GM21526 (cell line): ENCODE data around the gene TTC24.
"Not testable (repeated sequence)": the region's sequence is repeated elsewhere in the genome, so short reads cannot be mapped to it uniquely, and the experiment has no call there.

ENCODE experiments used
- ATAC-seq: cut with Tn5 transposase; IDR thresholded peaks from one replicate; pipeline ENCODE4 v1.9.1; 2021; ENCODE audit warnings: moderate library complexity; ENCODE audit not compliant: unreplicated experiment, low FRiP score

The TTC24 gene

DNA sequence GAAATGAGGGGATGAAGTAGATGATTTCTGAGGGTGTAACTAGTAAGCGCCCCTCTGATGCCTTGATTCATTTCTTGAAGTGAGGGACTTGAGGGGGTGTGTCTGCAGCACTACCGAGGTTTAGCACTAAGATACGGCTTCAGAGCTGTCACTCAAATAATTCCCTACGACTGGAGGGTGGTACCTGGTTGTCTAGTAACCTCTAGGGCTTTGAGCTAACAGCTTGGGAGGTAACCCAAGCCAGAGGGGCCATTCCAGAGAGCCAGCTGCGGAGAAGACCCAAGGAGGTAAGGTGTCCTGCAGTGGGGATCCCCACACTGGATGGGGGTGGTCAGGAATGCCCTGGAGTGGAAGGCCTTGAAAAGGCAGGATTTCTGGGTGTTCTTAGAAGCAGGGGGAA lies at the start of gene TTC24:
Gene TTC24 (plus strand): TSS at position 252 of the 400 bp plus-strand sequence. CDS start 1,642 bp downstream, outside the sequence.
- no peak for ATAC-seq

DNA sequence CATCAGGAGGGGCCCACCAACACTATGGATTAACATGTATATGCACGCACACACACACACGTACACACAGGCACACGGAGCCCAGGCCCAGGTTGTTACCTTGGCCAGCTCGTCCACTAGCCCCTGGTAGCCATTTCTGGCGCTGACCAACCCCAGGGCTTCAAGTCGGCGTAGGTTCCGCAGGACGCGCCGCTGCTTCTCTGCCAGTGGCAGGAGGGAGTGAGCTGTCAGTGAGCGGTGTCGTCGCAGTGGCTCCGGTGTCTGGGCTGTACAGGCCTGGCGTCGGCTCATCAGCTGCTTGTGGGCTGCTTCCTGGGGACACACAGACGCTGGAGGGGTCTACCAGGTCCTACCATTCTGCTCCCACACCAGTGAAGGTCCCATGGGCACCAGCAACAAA lies 49.5 kb upstream of the TTC24 start:
- no peak for ATAC-seq

DNA sequence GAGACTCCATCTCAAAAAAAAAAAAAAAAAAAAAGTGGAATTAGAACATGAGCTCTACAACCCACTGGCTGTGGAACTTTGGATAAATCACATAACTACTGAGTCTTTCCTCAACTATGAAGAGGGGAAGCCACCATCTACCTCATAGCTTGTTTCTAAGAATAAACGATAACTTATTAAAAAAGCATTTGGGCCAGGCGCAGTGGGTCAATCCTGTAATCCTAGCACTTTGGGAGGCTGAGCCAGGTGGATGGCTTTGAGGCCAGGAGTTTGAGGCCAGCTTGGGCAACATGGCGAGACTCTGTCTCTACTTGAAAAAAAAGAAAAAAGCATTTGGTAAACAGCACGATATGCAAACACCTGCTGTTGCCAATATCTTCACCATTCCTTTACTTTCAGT lies 47.1 kb upstream of the TTC24 start:
- no peak for ATAC-seq

DNA sequence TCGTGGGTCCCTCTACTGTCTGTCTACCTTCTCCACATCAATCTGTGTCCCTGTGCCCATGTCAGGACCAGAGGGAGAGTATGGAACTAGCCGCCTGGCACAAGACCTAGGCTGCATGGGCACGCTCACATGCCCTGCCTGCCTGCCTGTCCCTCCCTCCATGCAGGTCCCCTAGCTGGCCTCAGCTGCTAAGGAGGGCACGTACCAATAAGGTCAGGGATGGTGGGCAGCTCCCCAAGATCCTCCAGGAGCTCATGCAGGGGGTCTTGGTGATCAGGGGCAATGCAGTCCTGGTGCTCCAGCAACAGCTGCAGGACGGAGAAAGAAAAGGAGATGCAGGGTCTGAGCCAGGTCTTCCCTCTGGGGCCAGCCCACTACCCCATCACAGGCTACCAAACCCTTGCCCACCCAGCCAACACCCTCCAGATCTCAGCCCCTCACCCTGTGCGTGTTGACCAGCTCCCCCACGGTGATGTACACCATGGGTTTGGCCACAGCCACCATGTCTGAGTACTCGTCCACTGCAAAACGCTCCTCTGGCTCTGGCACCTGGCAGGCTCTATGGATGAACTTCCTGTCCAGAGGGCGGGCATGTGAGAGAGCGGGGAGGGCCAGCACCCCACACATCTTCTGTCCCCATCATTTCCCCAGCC lies 45.8 kb upstream of the TTC24 start:
- no peak for ATAC-seq

DNA sequence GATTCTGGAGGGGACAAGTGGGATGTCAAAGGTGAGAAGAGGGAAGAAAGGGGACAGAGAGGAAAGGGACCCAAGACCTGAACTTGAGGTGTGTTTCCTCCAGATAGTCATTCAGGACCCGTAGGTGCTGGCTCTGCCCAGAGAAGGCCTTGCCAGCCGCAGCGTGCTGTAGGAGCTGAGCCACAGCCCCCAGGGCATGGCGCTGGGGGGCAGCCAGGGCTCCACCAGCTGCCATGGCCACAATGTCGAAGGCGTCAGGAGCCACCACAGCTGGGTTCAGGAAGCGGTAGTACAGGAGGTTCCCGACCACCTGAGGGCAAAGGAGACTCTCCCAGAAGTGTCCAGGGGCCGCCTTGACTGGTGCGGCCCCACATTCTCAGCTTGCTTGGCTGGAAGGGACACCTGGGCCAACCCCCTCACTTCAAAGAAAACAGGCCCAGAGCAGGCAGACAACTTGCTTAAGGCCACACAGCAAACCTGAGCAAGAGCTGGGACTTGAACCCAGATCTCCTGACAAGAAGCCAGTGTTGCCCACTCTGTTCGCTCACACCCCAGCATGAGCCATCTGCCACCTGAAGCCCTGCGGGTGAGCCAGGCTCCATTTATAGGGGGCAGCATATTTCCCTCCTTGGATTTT lies 45.0 kb upstream of the TTC24 start:
- no peak for ATAC-seq

DNA sequence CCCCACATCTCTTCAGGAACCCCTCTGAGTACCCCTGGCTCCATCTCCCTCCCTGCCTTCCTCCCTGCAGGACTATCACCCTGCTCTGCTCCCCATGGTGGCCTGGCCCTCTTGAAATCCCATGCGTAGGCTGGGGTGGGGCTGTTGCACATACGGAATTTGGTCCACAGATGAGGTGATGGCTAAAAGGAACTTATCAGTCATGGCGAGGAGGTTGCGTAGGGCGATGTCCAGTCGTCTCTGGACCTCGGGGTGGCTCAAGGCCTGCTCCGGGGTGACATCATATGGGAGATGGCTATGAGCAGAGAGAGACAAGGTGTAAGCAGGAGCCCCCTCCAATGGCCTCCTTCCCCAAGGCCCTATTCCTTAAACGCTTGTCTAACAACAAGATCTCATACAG lies 42.5 kb upstream of the TTC24 start:
- no peak for ATAC-seq

DNA sequence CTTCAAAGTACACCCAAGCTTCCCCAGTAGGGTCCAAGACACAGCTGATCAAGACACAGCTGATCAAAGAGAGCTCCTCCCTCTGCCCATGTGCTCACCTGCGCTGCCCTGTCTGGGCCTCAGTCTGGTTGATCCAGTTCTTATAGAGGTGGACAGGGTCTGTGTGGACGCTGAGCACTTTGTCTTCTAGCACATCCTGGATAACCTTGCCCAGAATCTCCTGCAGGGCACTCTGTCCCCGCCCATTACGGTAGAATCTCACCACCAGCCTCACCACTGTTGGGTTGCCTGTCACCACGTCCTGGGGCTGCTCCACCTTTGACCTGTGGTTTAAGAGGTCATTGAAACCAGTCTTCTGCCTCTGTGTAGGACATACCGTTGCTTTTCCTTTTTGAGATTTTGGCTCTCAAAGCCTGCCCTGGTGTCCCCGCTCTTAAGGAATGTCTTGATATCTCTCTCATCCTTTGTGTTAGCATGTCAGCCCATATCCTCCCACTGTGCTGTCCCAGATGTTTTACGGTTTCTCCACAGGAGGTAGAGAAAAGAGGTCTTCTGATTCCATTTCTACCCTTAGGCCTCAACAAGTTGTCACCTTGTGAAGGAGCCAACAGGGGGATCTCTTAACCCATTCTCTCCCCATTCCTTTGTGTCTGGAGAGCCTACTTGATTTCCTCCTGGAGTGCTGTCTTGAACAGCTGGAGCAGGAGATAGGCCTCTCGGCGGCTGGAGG lies 40.6 kb upstream of the TTC24 start:
- no peak for ATAC-seq

DNA sequence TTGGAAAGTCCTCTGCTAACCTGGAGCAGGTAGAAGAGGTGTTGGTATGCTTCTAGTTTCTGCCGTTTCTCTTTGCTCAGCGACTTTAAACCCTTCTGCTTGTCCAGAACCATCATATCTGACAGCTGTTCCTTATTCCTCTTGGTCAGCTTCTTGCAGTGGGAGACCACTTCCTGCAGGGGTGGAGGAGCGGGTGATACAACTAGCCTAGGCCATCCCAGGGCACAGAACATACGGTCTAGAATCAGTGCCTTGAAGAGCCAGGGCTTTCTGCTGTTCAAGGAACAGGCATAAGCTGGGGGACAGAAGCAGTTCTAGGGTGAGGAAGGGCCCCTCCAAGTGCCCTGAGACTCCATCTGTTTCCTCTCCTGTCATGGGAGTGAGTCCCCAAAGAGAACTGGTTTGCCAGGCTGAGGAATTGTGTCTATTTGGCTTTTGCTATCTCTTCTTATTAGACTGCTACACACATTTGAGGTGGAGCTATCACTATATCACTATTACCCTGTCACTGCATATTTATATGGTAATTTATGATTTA lies 39.6 kb upstream of the TTC24 start:
- no peak for ATAC-seq

DNA sequence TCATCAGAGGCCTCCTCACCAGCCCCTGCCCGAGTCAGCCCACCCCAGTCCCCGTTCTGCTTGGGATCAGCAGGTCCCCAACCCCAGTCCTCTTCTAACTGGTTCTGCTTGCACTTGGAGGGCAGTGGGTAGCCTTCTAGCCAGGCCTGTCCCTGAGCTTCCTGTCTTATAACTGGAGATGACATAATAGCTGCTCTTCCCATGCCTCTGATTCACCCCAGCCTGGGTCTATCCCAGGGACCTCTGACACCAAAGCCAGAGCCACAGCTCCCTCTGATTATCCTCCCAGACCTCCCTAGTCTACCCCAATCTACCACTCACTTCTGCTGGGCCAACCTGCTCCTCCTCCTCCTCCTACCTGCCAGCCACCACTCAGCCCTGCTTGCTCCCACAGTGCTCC lies 38.6 kb upstream of the TTC24 start:
- no peak for ATAC-seq

DNA sequence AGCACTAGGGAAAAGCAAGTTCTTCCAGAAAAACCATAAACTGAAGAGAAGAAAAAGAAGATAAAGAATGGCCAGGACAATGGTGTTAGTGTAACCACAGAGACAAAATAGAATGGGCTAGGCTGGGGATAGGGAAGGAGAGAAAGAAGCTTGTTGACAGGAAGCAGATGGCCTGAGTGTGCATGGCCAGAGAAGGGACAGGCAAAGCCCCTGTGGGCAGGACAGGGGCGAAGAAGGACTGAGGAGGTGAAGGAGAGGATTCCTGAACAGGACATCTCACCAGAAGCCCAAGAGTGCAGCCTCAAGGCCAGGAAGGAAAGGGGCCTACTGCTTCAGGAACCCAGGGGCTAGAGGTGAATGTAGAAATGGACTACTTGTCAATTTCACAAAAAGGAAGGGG lies 36.5 kb upstream of the TTC24 start:
- no peak for ATAC-seq

DNA sequence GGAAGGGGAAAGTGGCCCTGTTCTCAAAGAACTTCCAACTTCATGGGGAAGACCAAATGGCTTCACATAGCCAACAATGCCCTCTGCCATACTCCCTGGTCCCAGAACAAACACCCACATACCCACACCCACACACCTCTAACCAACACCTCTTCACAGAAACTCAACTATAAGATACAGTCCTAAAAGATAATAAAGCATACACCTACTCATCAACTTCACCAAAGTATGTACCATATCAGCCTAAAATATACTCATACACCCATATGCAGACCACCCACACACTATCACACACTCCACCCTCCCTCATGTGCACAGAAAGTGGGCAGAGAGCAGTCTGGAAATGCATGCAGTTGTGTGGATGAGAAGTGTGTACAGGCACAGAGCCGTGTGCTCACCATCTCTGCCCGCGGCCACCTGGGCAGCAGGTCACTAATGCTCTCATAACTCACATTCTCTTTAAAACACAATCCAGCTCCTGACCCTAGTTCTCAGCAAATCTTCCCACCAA lies 34.9 kb upstream of the TTC24 start:
- no peak for ATAC-seq

DNA sequence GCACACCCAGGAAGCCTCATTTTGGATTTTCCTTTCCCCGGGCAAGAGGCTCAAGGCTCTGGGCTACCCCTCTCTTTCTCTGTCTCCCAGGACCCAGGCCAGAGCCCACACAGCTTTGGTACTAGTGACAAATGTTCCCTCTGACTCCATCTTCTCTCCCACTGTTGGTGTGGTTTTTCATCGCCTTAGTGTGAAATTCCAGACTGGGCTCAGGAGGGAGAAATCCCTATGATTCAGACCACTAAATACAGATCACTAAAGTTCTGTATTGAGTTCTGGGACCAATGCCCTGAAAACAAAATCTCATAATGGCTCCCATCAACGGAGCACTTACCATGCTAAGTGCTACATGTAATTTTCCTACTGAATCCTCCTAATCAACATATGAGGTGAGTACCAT lies 33.3 kb upstream of the TTC24 start:
- ATAC-seq = no peak

DNA sequence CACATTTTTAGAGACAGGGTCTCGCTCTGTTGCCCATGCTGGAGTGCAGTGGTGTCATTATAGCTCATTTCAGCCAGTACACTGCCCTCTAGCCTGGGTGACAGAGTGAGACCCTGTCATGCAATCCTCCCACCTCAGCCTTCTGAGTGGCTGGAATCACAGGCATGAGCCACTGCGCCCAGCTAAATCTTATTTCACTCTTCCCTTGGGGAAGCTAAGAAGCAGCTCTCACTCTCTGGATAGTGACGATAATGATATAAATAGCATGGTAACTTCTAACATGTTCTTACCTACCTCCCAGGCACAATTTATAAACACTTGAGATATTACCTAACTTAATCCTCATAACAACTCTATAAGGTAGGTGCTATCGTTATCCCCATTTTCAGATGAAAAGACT lies 32.1 kb upstream of the TTC24 start:
- ATAC-seq = no peak

DNA sequence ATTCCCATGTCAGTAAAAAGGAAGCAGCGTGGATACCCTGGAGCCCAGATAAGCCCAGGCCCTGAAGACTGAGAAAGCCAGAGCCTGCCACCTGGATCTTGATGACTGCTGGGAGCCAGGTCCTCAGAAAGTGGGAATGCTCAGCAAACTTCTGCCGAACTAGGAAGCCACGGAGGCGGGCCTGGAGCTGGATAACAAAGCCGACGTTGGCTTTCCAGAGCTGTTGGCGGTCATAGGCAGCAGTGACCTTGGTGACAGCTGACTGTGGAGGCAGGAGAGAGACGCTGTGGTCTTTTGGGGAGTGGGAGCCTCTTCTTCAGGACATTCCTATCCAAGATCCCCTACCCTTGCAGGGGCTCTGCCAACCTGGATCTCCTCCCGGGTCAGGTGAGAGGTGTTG lies 31.5 kb upstream of the TTC24 start:
- ATAC-seq = no peak

DNA sequence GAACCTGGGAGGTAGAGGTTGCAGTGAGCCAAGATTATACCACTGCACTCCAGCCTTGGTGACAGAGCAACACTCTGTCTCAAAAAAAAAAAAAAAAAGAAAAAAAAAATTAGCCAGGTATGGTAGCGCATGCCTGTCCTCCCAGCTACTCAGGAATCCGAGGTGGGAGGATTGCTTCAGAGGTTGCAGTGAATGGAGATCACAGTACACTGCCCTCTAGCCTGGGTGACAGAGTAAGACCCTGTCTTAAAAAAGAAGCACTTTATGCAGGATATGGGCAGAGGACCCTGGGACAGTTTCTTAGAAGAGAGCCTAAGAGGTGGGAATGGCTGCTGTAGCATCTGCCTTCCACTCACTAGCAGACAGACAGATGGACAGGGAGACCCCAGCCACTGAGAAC lies 30.1 kb upstream of the TTC24 start:
- ATAC-seq = no peak

DNA sequence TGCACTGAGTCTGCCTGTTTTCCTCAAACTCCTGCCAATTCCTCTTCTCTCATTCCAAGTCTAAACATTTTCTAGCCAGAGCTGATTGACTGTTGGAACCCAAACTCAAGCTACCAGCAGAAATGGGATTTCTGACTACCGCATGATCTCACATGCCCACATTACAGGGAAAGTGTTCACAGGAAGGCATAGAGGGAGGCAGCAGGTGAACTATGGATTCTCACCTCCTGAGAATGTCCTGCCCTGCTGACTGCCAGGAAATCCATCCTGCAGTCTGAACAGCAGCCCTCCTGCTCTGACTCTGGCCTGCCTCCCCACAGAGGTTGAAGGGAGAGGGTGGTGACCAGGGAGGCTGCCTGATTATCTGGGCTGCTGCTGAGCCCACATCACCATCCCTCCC lies 29.7 kb upstream of the TTC24 start:
- no peak for ATAC-seq

DNA sequence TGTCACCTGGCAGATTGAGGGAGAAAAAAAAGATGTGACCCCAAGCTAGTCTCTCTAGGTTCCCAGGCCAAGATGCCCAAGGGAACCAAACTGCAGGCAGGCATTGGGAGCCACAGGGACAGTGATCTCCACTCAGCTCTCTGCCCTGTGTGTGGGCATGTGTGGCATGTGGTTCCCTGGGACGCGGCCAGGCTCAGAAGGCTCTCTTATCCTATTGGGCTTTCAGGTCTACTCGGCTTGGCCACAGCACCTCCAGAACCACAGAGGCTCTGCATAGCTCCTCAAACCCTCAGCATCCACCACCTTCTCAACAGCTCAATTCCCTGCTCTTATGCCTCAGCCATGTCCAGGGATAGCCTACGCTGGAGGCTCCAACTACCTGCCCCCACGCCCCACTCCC lies 29.2 kb upstream of the TTC24 start:
- ATAC-seq = no peak

DNA sequence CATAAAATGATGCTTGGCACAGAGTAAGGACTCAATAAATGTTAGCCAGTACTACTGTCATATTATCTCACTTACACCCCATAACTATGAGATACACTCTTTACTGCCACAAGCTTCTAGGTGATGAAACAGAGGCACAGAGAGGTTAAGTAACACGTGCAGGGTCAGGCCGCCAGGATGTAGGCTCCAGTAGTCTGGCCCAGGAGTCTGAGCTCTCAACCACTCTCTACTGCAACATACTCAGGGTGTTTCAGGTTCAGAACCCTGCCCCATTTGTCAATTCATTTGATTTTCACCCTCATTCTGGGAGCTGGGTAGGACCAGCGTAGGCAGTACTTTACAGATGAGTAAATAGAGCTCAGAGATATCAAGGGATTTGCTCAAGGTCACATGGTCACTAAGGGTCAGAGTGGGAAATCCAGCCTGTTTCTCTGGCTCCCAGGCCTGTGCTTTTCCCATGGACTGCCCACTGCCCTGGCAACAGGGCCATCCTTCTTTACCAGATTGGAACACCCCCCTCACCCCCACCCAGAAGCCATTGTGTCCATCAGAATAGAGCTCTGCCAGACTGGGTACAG lies 28.4 kb upstream of the TTC24 start:
- ATAC-seq = no peak

DNA sequence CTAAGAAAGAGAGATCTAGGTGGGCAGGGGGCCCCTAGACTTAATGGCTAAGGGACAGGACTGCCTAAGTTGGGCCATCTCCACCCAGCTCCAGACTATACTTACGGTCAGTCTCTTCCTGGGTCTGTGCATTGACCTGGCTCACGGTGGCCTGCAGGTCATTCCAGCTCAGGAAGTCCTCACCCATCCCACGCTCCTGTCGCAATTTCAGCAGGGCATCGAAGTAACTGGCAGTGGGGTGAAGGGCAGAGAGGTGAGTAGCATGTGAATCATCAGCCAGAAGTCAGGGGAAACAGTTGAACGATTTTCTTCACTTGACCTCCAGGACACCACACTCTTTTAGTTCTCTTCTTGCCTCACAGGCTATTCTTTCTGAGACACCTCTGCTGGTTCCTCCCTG lies 27.7 kb upstream of the TTC24 start:
- ATAC-seq = no peak

DNA sequence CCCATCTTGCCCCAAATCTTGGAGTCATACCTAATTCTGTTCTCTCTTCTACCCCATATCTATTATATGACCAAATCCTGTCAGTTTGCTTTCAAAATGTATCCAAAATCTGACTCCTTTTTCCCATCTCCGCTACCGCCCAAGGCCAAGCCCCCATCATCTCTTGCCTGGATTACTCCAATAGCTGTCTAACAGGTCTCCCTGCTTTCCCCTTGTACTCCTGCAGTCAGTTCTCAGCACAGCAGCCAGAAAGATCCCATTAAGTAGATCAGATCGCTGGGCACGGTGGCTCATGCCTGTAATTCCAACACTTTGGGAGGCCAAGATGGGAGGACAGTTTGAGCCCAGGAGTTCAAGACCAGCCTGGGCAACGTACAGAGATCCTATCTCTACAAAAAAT lies 27.0 kb upstream of the TTC24 start:
- ATAC-seq = no peak

DNA sequence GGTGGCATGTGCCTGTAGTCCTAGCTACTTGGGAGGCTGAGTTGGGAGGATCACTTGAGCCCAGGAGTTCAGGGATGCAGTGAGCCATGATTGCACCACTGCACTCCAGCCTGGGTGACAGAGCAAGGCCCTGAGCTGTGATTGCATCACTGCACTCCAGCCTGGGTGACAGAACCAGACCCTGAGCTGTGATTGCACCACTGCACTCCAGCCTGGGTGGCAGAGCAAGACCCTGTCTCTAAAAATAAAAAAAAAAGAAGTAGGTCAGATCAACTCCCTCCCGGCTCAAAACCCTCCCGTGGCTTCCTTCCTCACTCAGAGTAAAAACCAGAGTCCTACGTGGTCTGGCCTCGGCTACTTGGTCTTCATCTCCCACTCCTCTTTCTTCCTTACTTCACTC lies 26.6 kb upstream of the TTC24 start:
- not testable (repeated sequence) for ATAC-seq
